Heart left ventricle (tissue), 16 donors: Measurements from ENCODE around the gene FPR1. TPM values are rescaled to one million over a fixed set of nuclear protein-coding genes. Genes with fewer than 3 reads are reported as not detected.

Source experiments
- ATAC-seq, 4 donors: fragments of 200-7000 bp; cut with Tn5 transposase; one replicate each; pipeline ENCODE4 v1.9.1; 2020 to 2022; ENCODE audit warnings: moderate library complexity in 4 of 4, mild to moderate bottlenecking in 3 of 4, moderate number of reproducible peaks in 1 of 4
- DNase-seq, 5 donors: peaks; one replicate each; pipeline ENCODE4 v3.0.0-alpha.2; 2020
- H3K27ac ChIP-seq, 12 donors: fragments of 200-600 bp; sonication (generic) in 4 of 12; one replicate each; pipeline versions ENCODE4 v1.5.0 to v1.8.0; 2016 to 2022; ENCODE audit warnings: mild to moderate bottlenecking in 2 of 12
- H3K27me3 ChIP-seq, 9 donors: fragments of 200-600 bp; sonication (generic) in 2 of 9; one replicate each; pipeline versions ENCODE4 v1.5.1 to v1.8.0; 2016 to 2022; ENCODE audit warnings: mild to moderate bottlenecking in 3 of 9
- H3K36me3 ChIP-seq, 9 donors: fragments of 200-600 bp; sonication (generic) in 2 of 9; one replicate each; pipeline versions ENCODE4 v1.5.0 to v1.8.0; 2018 to 2022; ENCODE audit warnings: mild to moderate bottlenecking in 2 of 9
- H3K4me1 ChIP-seq, 12 donors: fragments of 200-600 bp; sonication (generic) in 4 of 12; one replicate each; pipeline versions ENCODE4 v1.5.0 to v1.8.0; 2016 to 2022; ENCODE audit warnings: mild to moderate bottlenecking in 3 of 12
- H3K4me3 ChIP-seq, 12 donors: fragments of 200-600 bp; sonication (generic) in 4 of 12; one replicate each; pipeline versions ENCODE4 v1.5.0 to v1.8.0; 2017 to 2022; ENCODE audit warnings: mild to moderate bottlenecking in 9 of 12, moderate library complexity in 4 of 12
- H3K9me3 ChIP-seq, 12 donors: fragments of 200-600 bp; sonication (generic) in 4 of 12; one replicate each; pipeline versions ENCODE4 v1.5.0 to v1.8.0; 2016 to 2022; ENCODE audit warnings: mild to moderate bottlenecking in 1 of 12
- CTCF ChIP-seq, 12 donors: fragments of 200-600 bp; sonication (generic) in 4 of 12; IDR thresholded peaks; one replicate each; pipeline versions ENCODE4 v1.5.0 to v1.8.0; 2018 to 2022; ENCODE audit warnings: antibody characterized with exemption in 12 of 12, mild to moderate bottlenecking in 5 of 12
- POLR2A ChIP-seq, 2 donors: fragments of 450-650 bp; IDR thresholded peaks; one replicate each; pipeline ENCODE4 v1.6.1; 2017; ENCODE audit warnings: antibody characterized with exemption in 2 of 2, mild to moderate bottlenecking in 2 of 2, moderate library complexity in 2 of 2
- WGBS, 4 donors: extraction: QIAGEN DNeasy Blood & Tissue Kit in 2 of 4; methylation state at CpG; one replicate each; pipeline versions ENCODE4 v1.1.5 to v1.1.7; 2013 to 2018; 5-methylcytosine and 5-hydroxymethylcytosine counted together
- intact Hi-C, 10 donors: fragments of 100-400 bp; cut with DNase I; formaldehyde crosslinking; loops; one replicate each; pipeline versions ENCODE4 v1.11.1 to v1.14.2; 2022
- polyA plus RNA-seq, 2 donors: library from polyadenylated mRNA; stranded (reverse); fragments of 200-250 nt; gene quantifications; one replicate each; pipeline ENCODE4 v1.2.3, GENCODE V29; 2013
- total RNA-seq, 9 donors: library from RNA; depleted of rRNA in 2 of 9; stranded (reverse); fragments of >200 nt in 2 of 9; fragmentation: NEBNext Ultra II Directional in 3 of 9; extraction: Animal tissue kit (Norgen Biotek cat#: 25700) in 3 of 9; gene quantifications; one replicate each; pipeline versions ENCODE4 v1.1.0 to v1.2.4, GENCODE V29; 2016 to 2023
- donor health status: ischemic (EF 13 %, LVEDD 7.1; RV severe dilation, severe dysfunction).
- donor health status: healthy with polysubstance abuse.
- donor health status: DM: no; HTN: yes; CAD: no.
- donor health status: DM: no; HTN: no; CAD: no.
- donor health status: ischemic (EF 25% LVEDD 6.9; RV normal size, moderate dysfunction).
- donor health status: ischemic (EF 25% LVEDD 5.7; RV mildly dilated, moderate dysfunction).
- donor health status: healthy.
- donor health status: DM: yes; HTN: yes; CAD: no.
- donor health status: ischemic (EF 35%, LVEDD 5.7; RV mildly dilated, moderate dysfunction).
- donor health status: nonischemic (EF 11% LVEDD 7.7; RV severe dilation, severe dysfunction).
- donor health status: DM: yes; HTN: yes; CAD: no.
- donor health status: PGD.
- donor health status: ischemic (EF 29% LVEDD 5.4; RV normal size, mild dysfunction).
- donor health status: nonischemic (EF 23%, LVEDD 6.1; RV moderate dilation, normal function).

The FPR1 gene
- total and polyA plus RNA-seq, 11 donors, result 0.15 to 39.4 (median 4.7) TPM

- H3K9me3 ChIP-seq, result peaks cover 0 to 3% (median 0%) of the 10 kb centered on the region in 12 donors
- peaks cover 5 to 60% (median 27%) of the 10 kb centered on the region in 9 donors for H3K27me3 ChIP-seq
Observed at GRCh38 chr19:51729781-51730180, 21.9 kb downstream of the FPR1 start.

GRCh38 chr19:51727349-51727880, 24.3 kb downstream of the FPR1 start:
- Histone ChIP-seq H3K36me3 (no peaks in the 10 kb centered on the region), H3K27me3 (peaks cover 5 to 71% (median 36%) of the 10 kb centered on the region in 9 donors), H3K4me1 (peaks cover 0 to 10% (median 0%) of the 10 kb centered on the region in 12 donors), H3K27ac (no peak overlapping the region), H3K4me3 (no peak overlapping the region), H3K9me3 (peaks cover 0 to 3% (median 0%) of the 10 kb centered on the region in 12 donors)
- DNase-seq (no peak), ATAC-seq (no peak)
- WGBS, 4 donors, result 77 to 82% (median 80%) methylated on average over 7 of the region's 7 CpGs
- no peak for TF ChIP-seq POLR2A (IDR thresholded peaks at IDR 0.05)
- intact Hi-C loops, result no loop called here

More at GRCh38 chr19:51729781-51730180, 21.9 kb downstream of the FPR1 start:
- no peak overlapping the region for H3K4me3 ChIP-seq
- peaks cover 0 to 4% (median 0%) of the 10 kb centered on the region in 12 donors for H3K4me1 ChIP-seq
- H3K27ac ChIP-seq, result no peak overlapping the region
- intact Hi-C loops, result no loop called here
- TF ChIP-seq POLR2A (IDR thresholded peaks at IDR 0.05) (no peak), CTCF (IDR thresholded peaks at IDR 0.05) (no peak)
- DNase-seq (no peak), ATAC-seq (no peak)
- H3K36me3 ChIP-seq, result no peaks in the 10 kb centered on the region
- WGBS, 4 donors, result 40 to 65% (median 55%) methylated on average over 2 of the region's 2 CpGs

- Histone ChIP-seq H3K27me3 (peaks cover 5 to 84% (median 42%) of the 10 kb centered on the region in 9 donors), H3K9me3 (peaks cover 0 to 3% (median 0%) of the 10 kb centered on the region in 12 donors), H3K4me1 (peaks cover 0 to 10% (median 0%) of the 10 kb centered on the region in 12 donors), H3K4me3 (no peak overlapping the region), H3K36me3 (no peaks in the 10 kb centered on the region), H3K27ac (peak overlapping the region in 1 of 12 donors; percentile 38)
- 22 to 40% (median 28%) methylated on average over 13 to 14 of the region's 14 CpGs for WGBS, 4 donors
- ATAC-seq (peak; percentile 33 to 89 (median 84)), DNase-seq (peak in 4 of 5 donors; percentile 32 to 74 (median 66))
- intact Hi-C loops, result no loop called here
- TF ChIP-seq POLR2A (IDR thresholded peaks at IDR 0.05) (peak in 1 of 2 donors; percentile 28), CTCF (IDR thresholded peaks at IDR 0.05) (no peak)
Observed at GRCh38 chr19:51726049-51726448, 25.6 kb downstream of the FPR1 start.

- 31 to 65% (median 47%) methylated on average over 11 to 15 of the region's 15 CpGs for WGBS, 4 donors
- intact Hi-C loops, result no loop called here
Observed at GRCh38 chr19:51724543-51724942, 27.1 kb downstream of the FPR1 start.

More at GRCh38 chr19:51724543-51724942, 27.1 kb downstream of the FPR1 start:
- ATAC-seq (peak in 3 of 4 donors; percentile 27 to 46 (median 37)), DNase-seq (peak in 1 of 5 donors; percentile 72)
- Histone ChIP-seq H3K27ac (peak overlapping the region in 1 of 12 donors; percentile 41), H3K4me1 (peaks cover 0 to 12% (median 1%) of the 10 kb centered on the region in 12 donors), H3K9me3 (no peaks in the 10 kb centered on the region), H3K36me3 (no peaks in the 10 kb centered on the region), H3K27me3 (peaks cover 13 to 92% (median 49%) of the 10 kb centered on the region in 9 donors), H3K4me3 (no peak overlapping the region)
- TF ChIP-seq POLR2A (IDR thresholded peaks at IDR 0.05), result no peak
- TF ChIP-seq CTCF (IDR thresholded peaks at IDR 0.05), result no peak
